BJ (cell line): Measurements from ENCODE around the gene GLI1. TPM values are rescaled to one million over a fixed set of nuclear protein-coding genes. Genes with fewer than 3 reads are reported as not detected.
A peak's percentile ranks its signal among the peaks of the same experiment; 100 is the strongest.

ENCODE experiments used
- CTCF ChIA-PET: fragments of 350-600 bp; formaldehyde crosslinking; extraction: SDS; loops from one replicate; lab custom pipeline; 2021; ENCODE audit warnings: antibody characterized with exemption, inconsistent platforms; lab: Yijun Ruan, JAX
- POLR2A ChIA-PET: fragments of 300-600 bp; sonication (Branson Sonifier 250); formaldehyde crosslinking; extraction: SDS; loops from one replicate; lab custom pipeline; 2021; ENCODE audit warnings: antibody characterized with exemption; lab: Charles Lee
- DNase-seq: peaks from one replicate; pipeline ENCODE4 v3.0.0-alpha.2; 2011; ENCODE audit warnings: low read depth
- H3K27me3 ChIP-seq: 2 replicates; pipeline ENCODE4 v1.6.0; 2011; ENCODE audit warnings: low read length; ENCODE audit not compliant: control insufficient read depth, insufficient read depth
- H3K36me3 ChIP-seq: 2 replicates; pipeline ENCODE4 v1.5.1; 2011; ENCODE audit warnings: low read length; ENCODE audit not compliant: control insufficient read depth, insufficient read depth
- H3K4me3 ChIP-seq: 2 replicates; pipeline ENCODE4 v1.5.1; 2011; ENCODE audit warnings: low read depth, mild to moderate bottlenecking, control low read depth, low read length
- CTCF ChIP-seq: IDR thresholded peaks from 2 replicates; pipeline ENCODE4 v1.5.1; 2011; ENCODE audit warnings: low read depth, mild to moderate bottlenecking, control low read depth, inconsistent platforms, low read length, moderate library complexity; ENCODE audit not compliant: insufficient read depth
- polyA plus RNA-seq: library from polyadenylated mRNA; depleted of rRNA; stranded (reverse); fragments of >200 nt; gene quantifications from 2 replicates; pipeline ENCODE4 v1.2.3, GENCODE V29; 2011

GLI1 gene
- polyA plus RNA-seq, 1 experiment: 9.0 TPM

- no peaks in the 10 kb centered on the region for H3K36me3 ChIP-seq
- peak overlapping the region; percentile 8 for H3K4me3 ChIP-seq
- DNase-seq: no peak
- no peaks in the 10 kb centered on the region for H3K27me3 ChIP-seq
- POLR2A ChIA-PET: interaction anchor here (0.6 kb wide), 1 partner anchor 206 kb away, joined by 3 read pairs; no protein-coding TSS in a partner anchor
- peak; percentile 71 for TF ChIP-seq CTCF
- CTCF ChIA-PET: interaction anchor here (0.6 to 16.7 kb wide), 25 partner anchors 10 to 344 kb away, joined by 3 to 411 read pairs (median 4); partner anchors contain the start of gene INHBC
Measured at GRCh38 chr12:57456145-57456700, 3.4 kb upstream of the GLI1 start.

GRCh38 chr12:57456737-57457490, 2.7 kb upstream of the GLI1 start:
- no peak for DNase-seq
- POLR2A ChIA-PET: no interaction called here
- no peaks in the 10 kb centered on the region for H3K36me3 ChIP-seq
- no peak overlapping the region for H3K4me3 ChIP-seq
- CTCF ChIA-PET: interaction anchor here (0.6 to 16.7 kb wide), 13 partner anchors 9 to 216 kb away, joined by 3 to 411 read pairs (median 4); no protein-coding TSS in a partner anchor
- no peak for TF ChIP-seq CTCF
- H3K27me3 ChIP-seq: no peaks in the 10 kb centered on the region

DNA sequence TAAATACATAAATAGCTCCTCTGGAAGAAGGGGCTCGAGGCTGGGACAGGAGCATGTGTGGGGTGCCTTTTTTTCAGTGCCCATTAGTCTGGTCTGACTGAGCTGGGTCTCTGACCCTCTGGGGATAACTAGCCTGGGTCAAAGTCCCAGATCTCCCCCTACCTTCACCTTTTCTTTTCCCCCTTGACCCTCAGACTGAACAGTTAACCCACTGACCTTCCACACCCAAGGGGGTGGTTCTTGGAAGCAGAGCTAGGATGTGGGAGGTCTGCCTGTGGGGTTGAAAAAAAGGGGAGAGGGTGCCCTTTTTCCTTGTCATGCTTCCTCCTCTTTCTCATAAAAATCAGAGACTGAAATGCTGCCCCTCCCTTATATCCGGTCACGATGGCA, 925 bp upstream of the GLI1 start:
- DNase-seq: no peak
- CTCF ChIA-PET: interaction anchor here (0.6 to 16.7 kb wide), 40 partner anchors 8 to 380 kb away, joined by 3 to 411 read pairs (median 4); partner anchors contain the start of genes ARHGAP9, DDIT3, NEMP1 and PIP4K2C
- Histone ChIP-seq H3K27me3 (no peaks in the 10 kb centered on the region), H3K4me3 (peak overlapping the region; percentile 67), H3K36me3 (no peaks in the 10 kb centered on the region)
- POLR2A ChIA-PET: no interaction called here
- TF ChIP-seq CTCF: no peak

DNA sequence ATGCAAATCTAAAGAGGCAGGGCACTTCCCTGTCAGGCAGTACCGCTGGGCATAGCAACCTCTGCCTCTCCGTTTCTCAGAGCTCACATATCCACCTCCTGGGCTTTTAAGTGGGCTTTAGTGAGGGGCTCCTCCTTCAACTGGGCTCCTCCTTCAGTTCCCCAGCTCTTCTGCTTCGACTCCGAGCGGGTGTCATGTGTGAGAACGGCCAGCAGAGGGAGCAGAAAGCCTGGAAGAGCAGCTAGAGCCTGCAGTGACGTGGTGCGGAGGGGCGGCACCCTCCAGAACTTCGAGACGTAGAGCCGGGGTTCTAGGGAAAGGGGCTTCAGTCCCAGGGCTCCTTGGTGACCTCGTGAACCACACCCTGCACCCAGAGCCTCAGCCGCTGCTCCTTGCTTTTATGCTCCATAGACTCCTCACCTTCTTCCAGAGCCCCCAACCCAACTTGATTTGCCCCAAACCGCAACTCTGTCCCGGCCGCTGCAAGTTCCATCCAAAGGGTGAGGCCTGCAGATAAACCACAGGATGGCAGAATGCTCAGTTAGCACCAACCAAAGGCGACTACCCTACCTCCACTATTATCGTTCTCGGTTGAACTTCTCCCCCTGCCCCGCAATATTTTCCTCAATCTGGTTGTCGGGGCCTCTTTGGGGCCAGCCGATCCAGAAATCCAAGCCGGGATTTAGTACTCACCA, 383 bp upstream of the GLI1 start:
- no peaks in the 10 kb centered on the region for H3K36me3 ChIP-seq
- POLR2A ChIA-PET: no interaction called here
- CTCF ChIA-PET: interaction anchor here (0.6 to 16.7 kb wide), 35 partner anchors 9 to 381 kb away, joined by 3 to 411 read pairs (median 4); partner anchors contain the start of genes ARHGAP9, DDIT3, NEMP1 and PIP4K2C

More for the DNA sequence above, 383 bp upstream of the GLI1 start:
- Histone ChIP-seq H3K27me3 (no peaks in the 10 kb centered on the region), H3K4me3 (peak overlapping the region; percentile 67)
- DNase-seq: peak; percentile 71
- TF ChIP-seq CTCF: peak; percentile 97
